GM21529 (cell line): Measurements from ENCODE around the gene PLA2G3.
"Not testable (repeated sequence)": the region's sequence is repeated elsewhere in the genome, so short reads cannot be mapped to it uniquely, and the experiment has no call there.

ENCODE experiments used
- ATAC-seq: cut with Tn5 transposase; IDR thresholded peaks from one replicate; pipeline ENCODE4 v1.9.1; 2021; ENCODE audit not compliant: unreplicated experiment

The PLA2G3 gene

DNA sequence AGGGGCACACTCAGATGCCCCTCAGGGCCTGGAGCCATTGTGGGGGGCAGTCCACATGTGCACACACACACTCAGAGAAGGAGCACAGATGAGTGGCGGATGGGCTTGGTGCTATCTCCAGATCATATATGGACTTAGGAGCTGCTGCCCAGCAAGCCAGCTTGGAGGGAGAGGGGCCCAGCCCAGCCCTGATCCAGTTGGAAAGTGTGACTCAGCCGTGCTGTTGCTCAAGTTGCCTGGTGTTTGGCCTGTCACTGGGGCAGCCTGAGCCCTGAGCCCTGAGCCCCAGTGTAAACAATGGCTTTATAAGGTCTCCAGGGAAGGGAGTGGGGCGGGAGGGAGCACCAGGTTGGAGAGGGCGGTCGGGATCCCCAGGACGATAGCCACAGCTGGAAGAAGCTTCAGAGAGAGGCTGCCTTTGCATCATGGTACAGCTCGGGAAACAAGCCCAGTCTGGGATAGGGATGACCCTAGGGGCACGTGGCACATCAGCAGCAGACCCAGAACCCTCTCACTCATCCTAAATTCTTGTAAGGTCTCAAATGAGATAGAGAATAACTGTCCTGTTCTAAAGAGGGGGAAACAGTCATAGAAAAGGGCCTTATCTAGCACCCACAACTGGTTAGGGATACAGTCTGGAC is 37.7 kb downstream of the PLA2G3 start:
- ATAC-seq = no peak

GRCh38 chr22:31100762-31101525 is 39.4 kb downstream of the PLA2G3 start:
- no peak for ATAC-seq

GRCh38 chr22:31099841-31100761 is 40.2 kb downstream of the PLA2G3 start:
- no peak for ATAC-seq

DNA sequence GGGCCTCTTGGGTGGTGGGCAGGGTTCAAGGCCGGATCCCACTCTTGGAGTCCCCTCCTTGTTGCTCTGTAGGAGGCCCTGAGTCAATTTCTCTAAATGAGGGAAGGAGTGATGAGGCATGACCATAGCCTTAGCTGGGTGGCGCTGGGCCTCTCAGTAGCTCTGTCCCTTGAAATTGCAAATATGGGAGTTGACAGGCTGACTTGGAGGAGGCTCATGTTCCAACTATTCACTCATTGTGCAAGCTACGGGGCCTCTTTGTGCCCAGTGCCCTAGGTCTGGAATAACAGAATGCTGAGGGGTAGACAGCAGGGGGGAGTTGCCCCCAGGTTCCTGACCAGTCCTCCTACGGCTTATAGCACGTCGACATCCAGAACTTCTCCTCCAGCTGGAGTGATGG is 40.9 kb downstream of the PLA2G3 start:
- no peak for ATAC-seq

DNA sequence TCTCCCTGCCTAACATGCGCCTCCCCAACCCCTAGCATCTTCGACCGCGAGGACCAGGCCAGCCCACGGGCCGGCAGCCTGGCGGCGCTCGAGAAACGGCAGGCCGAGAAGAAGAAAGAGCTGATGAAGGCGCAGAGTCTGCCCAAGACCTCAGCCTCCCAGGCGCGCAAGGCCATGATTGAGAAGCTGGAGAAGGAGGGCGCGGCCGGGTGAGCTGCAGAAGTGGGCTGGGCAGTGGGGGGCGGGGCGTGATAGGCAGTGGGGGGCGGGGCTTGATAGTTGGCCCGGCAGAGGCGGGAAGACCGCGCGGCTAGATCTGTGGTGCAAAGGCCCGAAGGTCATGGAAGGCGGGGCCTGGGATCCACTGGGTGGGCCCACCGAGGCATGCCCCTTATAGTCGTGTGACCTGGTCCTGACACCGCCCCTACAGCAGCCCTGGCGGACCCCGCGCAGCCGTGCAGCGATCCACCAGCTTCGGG is 41.6 kb downstream of the PLA2G3 start:
- ATAC-seq = no peak

DNA sequence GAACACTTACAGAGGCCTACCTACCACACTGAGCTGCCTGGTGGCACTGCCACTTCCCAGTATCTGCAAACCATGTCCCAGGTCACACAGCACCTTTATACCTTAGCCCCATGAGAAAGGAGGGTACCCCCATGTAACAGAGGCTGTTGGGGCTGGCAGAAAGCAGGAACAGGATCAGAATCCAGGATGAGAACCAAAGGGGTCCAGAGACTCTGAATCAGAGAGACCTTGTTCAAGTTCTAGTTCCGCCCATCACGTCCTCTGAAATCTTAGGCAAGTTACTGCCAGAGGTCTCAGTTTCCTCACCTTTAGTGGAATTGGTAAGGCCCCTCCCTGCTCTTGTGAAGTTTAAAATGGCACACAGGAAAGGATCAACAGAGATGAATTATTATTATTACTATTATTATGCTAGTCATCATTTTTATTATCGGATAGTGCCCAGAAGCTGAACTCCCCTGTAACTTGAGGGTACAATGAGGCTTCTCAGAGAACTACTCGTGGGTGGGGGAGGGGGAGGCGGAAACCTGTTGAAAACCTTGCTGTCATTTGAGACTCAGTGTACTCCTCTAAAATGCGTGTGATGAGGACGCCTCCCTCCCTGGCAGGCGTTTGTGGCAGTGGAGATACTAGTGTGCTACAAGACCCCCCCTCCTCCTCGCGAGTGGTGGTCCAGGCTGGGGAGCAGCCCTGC is 42.2 kb downstream of the PLA2G3 start:
- no peak for ATAC-seq

GRCh38 chr22:31097539-31097938 is 42.8 kb downstream of the PLA2G3 start:
- not testable (repeated sequence) for ATAC-seq

DNA sequence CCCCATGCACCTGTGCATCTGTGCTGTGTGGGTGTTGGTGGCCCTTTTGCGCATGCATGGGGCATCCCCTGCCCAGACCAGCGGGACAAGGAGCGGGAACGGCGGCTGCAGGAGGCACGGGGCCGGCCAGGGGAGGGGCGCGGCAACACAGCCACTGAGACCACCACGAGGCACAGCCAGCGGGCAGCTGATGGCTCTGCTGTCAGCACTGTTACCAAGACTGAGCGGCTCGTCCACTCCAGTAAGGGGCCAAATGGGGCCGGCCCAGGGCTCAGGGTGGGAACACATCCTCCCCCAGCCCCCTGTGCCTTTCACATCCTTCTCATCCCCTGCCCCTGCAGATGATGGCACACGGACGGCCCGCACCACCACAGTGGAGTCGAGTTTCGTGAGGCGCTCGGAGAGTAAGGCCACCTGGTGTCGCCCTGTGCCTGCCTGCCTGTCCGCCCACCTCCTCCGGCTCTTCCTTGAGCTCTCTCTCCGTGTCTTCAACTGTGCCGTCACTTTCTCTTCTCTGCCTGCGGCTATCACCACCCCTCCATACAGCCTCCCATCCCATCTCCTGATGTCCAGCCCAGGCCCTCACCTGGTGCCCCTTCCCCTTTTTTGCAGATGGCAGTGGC is 43.5 kb downstream of the PLA2G3 start:
- ATAC-seq = no peak

DNA sequence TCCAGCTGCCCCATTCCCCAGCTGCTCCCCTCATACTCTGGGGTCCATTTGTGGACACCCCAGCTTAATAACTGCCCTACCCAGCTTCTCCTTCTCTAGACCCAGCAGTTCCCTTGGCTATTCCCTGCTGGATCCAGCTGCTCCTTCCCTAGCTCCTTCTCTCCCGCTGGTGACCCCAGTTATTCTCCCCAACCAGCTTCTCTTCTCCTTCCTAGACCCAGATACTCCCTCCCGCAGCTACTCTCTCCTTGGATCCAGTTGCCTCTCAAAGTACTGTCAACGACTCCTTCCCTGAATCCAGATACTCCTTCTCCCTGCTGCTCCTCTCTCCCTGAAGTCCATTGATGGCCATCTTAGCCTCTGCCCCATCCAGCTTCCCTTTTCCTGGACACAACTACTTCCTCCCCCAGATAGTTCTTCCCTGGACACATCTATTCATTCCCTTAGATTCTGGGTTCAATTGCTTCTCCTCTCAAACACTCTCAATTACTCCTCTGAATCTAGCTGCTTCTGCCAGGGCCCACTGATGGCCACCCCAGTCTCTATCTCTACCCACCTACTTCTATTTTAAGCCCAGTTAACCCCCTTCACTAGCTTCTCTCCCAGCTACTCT is 44.6 kb downstream of the PLA2G3 start:
- no peak for ATAC-seq

GRCh38 chr22:31094741-31095140 is 45.6 kb downstream of the PLA2G3 start:
- ATAC-seq = no peak

GRCh38 chr22:31094021-31094551 is 46.2 kb downstream of the PLA2G3 start:
- ATAC-seq = no peak

GRCh38 chr22:31093086-31093850 is 47.0 kb downstream of the PLA2G3 start:
- ATAC-seq = no peak

DNA sequence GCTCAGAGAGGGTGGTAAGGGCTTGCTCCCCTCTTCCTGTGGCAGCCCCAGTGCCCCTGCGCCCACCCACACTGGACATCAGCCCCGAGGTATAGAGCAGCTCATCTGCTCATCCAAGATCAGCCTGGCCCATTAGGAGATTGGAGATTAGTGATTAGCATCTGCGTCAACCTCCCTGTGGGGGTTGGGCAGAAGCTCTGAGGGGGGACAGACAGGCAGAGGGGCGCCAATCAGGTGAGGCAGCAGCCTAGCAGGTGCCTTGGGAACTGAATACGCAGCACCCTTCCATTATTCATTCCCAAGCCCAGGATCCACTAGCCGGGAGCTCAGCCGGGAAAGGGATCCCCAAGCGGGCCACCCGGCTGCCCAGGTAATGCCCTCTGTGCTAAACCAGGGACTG is 48.1 kb downstream of the PLA2G3 start:
- no peak for ATAC-seq

- no peak for ATAC-seq
Observed at GRCh38 chr22:31091106-31091975, 49.0 kb downstream of the PLA2G3 start.

DNA sequence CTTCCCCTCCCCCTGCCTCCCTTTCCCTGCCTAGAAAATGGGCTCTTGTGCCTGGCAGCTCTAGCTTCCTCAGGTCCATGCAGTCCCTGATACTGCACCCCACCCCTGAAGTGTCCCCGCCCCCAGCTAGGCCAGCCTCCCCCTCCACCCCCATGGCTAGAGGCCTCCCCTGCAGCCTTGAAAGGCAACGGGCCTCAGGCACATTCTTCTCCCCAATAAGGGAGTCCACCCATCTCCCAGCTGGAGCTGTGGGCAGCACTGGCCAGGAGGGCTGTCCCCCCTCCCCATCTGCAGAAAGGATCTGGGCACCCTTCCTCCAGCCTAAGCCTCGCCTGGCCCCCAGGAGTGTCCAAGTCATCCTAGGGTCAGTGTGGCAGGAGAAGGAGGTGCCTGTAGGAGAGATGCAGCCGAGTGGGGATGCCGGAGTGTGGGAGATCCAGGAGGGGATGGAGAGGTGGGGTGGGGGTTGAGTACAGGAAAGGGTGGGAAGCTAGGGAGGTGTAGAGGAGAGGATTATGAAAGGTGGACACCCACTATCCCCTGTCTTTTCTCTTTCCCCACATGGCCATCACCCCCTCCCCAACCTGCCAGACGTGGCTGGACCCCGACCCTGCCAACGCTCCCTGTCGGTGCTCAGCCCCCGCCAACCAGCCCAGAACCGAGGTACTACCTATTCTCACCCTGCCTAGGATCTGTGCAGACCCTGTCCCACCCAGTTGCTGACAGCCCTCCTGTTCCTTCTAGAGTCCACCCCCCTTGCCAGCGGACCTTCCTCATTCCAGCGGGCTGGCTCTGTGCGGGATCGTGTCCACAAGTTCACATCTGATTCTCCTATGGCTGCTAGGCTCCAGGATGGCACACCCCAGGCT is 49.9 kb downstream of the PLA2G3 start:
- no peak for ATAC-seq

- no peak for ATAC-seq
Observed at GRCh38 chr22:31089160-31090100, 50.9 kb downstream of the PLA2G3 start.
